Motor neuron (in vitro differentiated cells): ENCODE data around the gene FMNL2. TPM values are rescaled to one million over a fixed set of nuclear protein-coding genes. Genes with fewer than 3 reads are reported as not detected.
"Not testable (repeated sequence)": the region's sequence is repeated elsewhere in the genome, so short reads cannot be mapped to it uniquely, and the experiment has no call there.

Source experiments
- ATAC-seq, 8 experiments: fragments of 200-7000 bp; cut with Tn5 transposase; replicated peaks in 6 of 8; 2 replicates each; pipeline ENCODE4 v1.8.0; 2021; ENCODE audit warnings: mild to moderate bottlenecking in 8 of 8, moderate library complexity in 8 of 8
- H3K27ac ChIP-seq, 2 donors: fragments of 250-450 bp; sonication (Bioruptor Pico); 2 replicates each; pipeline ENCODE4 v1.9.0; 2021; ENCODE audit warnings: antibody characterized with exemption in 2 of 2, mild to moderate bottlenecking in 2 of 2, moderate library complexity in 1 of 2
- H3K4me1 ChIP-seq, 2 donors: fragments of 250-450 bp; sonication (Bioruptor Pico); replicated peaks in 1 of 2; 2 replicates each; pipeline ENCODE4 v1.6.1; 2021; ENCODE audit warnings: antibody characterized with exemption in 2 of 2, mild to moderate bottlenecking in 2 of 2, moderate library complexity in 1 of 2
- H3K4me3 ChIP-seq, 5 donors: fragments of 250-450 bp; sonication (Bioruptor Pico); 2 replicates each; pipeline ENCODE4 v1.9.0; 2021; ENCODE audit warnings: antibody characterized with exemption in 5 of 5, mild to moderate bottlenecking in 5 of 5, moderate library complexity in 4 of 5
- WGBS, 10 experiments: fragments of 450-650 bp; shearing (Covaris generic); methylation state at CpG; one replicate each; pipeline ENCODE4 v1.0.0; 2022; 5-methylcytosine and 5-hydroxymethylcytosine counted together
- in situ Hi-C, 9 experiments: fragments of 400-800 bp; cut with MboI; loops; one replicate each; pipeline ENCODE4 v1.15.0; 2021; ENCODE audit warnings: low sequenced_read_pairs in 9 of 9, low pct_unique_long_range_greater_than_20kb in 2 of 9; ENCODE audit not compliant: unreplicated experiment in 9 of 9
- total RNA-seq, 8 experiments: library from RNA; unstranded; fragments of 300-600 nt; gene quantifications; 2 replicates each; pipeline versions ENCODE4 v1.2.3 to v1.2.4, GENCODE V29; 2022

Gene FMNL2
- total RNA-seq, 8 experiments from 2014 or later: 28.9 to 179 (median 64.2) TPM

DNA sequence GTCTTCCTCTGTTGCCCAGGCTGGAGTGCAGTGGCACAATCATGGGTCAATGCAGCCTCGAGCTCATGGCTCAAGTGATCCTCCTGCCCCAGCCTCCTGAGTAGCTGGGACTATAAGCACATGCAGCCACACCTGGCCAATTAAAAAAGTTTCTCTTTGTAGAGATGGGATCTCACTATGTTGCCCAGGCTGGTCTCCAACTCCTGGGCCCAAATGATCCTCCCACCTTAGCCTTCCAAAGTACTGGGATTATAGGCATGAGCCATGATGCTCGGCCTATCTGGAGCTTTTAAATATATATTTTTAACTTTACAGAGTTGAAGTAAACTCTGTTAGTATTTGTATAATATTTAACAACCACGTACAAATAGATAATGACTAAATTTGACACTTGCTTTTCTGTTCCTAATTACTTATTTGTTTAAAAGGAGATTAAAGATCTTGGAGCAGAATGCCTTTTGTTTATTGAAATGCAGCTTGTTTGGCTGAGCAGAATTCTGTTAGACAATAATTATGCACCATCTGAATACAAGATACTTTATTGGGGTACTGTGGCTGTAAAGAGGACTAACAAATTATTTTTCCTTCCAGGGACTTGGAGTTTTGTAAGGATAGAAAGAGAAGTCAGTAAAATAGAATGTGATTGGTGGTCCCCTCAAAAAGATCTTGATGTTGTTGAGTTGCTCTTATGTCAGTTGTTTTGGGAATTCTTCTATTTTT is 175.0 kb downstream of the FMNL2 start:
- H3K4me1 ChIP-seq: peaks cover 8 to 19% of the 10 kb centered on the region in 2 donors
- no peak overlapping the region for H3K4me3 ChIP-seq
- in situ Hi-C loops: no loop called here
- no peak overlapping the region for H3K27ac ChIP-seq
- no peak for ATAC-seq
- 79 to 100% (median 94%) methylated on average over 1 to 3 of the region's 3 CpGs; no CpG with 5 or more reads in 1 of the 10 experiments for WGBS, 10 experiments

DNA sequence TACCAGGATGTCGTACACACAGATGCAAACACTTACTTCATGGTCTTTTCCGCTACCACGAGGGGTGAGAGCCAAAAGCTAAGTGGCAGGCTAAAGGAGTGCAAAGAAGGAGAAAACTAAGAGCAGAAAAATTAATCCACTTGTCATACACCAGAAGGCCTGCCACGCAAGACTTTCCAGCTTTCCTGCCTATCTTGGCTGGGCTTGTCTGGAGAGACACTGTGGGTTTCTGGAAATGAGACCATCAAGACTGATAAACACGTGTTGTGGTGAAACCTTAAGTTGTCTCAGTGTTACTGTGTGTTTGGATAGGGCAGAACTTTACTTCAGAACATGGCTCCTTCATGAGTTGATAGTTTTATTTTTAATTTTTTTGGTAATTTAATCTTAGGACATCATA is 175.6 kb downstream of the FMNL2 start:
- WGBS, 10 experiments: 61 to 100% (median 98%) methylated on average over 1 to 5 of the region's 5 CpGs; no CpG with 5 or more reads in 1 of the 10 experiments

DNA sequence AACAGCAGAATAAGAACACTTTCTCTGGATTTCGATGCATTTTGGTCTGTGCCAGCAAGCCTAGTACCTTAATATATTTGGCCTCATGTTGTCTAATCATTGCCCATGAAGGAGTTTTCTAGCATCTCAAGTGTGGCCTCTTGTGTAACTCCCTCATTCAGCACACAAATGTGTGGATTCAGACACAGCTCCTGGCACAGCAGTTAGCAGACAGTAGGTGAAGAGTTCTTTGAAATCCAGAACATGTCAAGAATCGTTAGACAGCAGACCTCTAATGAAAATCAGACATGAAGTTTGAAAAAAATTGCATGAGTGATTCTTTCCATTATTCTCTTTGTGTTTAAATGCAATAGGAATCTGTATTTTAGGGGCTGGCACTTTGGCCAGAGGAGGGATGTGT is 177.0 kb downstream of the FMNL2 start:
- 50 to 100% (median 85%) methylated on average over 1 to 2 of the region's 2 CpGs; no CpG with 5 or more reads in 4 of the 10 experiments for WGBS, 10 experiments
- Histone ChIP-seq H3K4me1 (peaks cover 0 to 11% of the 10 kb centered on the region in 2 donors), H3K4me3 (no peak overlapping the region), H3K27ac (no peak overlapping the region)
- in situ Hi-C loops: no loop called here
- no peak for ATAC-seq

More for the DNA sequence above, 175.6 kb downstream of the FMNL2 start:
- H3K27ac ChIP-seq: no peak overlapping the region
- H3K4me1 ChIP-seq: peaks cover 3 to 14% of the 10 kb centered on the region in 2 donors
- no peak for ATAC-seq
- H3K4me3 ChIP-seq: no peak overlapping the region
- in situ Hi-C loops: no loop called here

DNA sequence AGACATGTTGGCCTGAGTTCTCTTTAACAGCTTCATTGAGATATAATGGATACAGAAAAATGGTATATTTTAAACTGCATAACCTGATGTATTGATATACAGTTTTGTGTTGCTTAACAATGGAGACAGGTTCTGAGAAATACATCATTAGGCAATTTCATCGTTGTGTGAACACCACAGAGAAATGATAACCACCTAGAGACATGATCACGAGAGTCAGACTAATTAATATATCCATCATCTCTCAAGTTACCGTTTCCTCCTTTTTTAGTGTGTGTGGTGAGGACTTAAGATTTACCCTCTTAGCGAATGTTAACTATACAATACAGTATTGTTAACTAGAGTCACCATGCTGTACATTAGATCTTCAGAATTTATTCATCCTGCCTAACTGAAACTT is 178.1 kb downstream of the FMNL2 start:
- no peak for ATAC-seq
- no peak overlapping the region for H3K27ac ChIP-seq
- in situ Hi-C loops: no loop called here
- WGBS, 10 experiments: 80 to 100% (median 100%) methylated on average over 2 to 4 of the region's 4 CpGs; no CpG with 5 or more reads in 2 of the 10 experiments
- no peak overlapping the region for H3K4me3 ChIP-seq
- H3K4me1 ChIP-seq: peaks cover 0 to 11% of the 10 kb centered on the region in 2 donors

DNA sequence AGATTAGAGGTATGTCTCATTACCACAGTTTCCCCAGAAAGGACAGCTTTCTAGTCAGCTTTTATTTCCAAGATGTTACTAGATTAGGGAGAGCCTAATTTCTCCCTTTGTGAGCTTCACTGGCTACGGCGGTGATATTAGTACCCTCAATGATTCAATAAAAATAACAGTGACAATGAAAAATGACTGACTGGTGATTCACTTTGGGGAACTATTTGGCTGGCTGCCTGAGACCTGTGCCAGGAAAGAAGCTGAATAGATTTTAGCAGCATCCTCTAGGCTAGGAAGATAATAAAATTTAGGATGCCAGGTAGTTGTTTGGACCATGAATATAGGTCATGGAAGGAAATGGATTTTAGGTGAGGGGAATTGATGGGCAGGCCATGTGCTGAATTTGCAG is 178.7 kb downstream of the FMNL2 start:
- no peak overlapping the region for H3K27ac ChIP-seq
- H3K4me1 ChIP-seq: peaks cover 0 to 10% of the 10 kb centered on the region in 2 donors
- ATAC-seq: peak in 2 of 8 experiments; percentile 50 to 65
- in situ Hi-C loops: no loop called here
- WGBS, 10 experiments: 23 to 95% (median 57%) methylated on average over 2 of the region's 2 CpGs; no CpG with 5 or more reads in 3 of the 10 experiments
- H3K4me3 ChIP-seq: no peak overlapping the region

DNA sequence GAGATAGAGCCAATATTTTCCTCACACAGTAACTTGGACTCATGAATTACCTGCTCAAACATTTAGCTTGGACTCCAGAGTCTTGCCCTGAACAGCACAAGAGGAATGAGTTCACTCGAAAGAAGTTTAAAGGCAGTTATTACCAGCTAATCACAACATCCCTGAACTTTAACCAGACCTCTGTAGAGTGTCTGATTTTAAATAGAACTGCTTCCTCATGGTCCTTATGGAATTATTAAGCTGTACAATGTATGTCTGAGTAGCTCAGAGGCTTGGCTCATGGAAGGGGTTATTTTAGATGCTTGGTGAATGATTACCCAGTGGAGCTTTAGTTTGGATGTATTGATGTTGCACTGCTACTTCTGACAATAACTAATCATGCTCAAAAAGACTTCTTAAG is 183.1 kb downstream of the FMNL2 start:
- peaks cover 0 to 10% of the 10 kb centered on the region in 2 donors for H3K4me1 ChIP-seq
- H3K27ac ChIP-seq: no peak overlapping the region
- 80 to 88% (median 83%) methylated on average over 1 of the region's 1 CpG; no CpG with 5 or more reads in 5 of the 10 experiments for WGBS, 10 experiments
- no peak overlapping the region for H3K4me3 ChIP-seq
- in situ Hi-C loops: no loop called here
- no peak for ATAC-seq

GRCh38 chr2:152518641-152519580 is 183.9 kb downstream of the FMNL2 start:
- ATAC-seq: peak in 2 of 8 experiments; percentile 12 to 70
- Histone ChIP-seq H3K4me3 (no peak overlapping the region), H3K27ac (no peak overlapping the region), H3K4me1 (peaks cover 0 to 10% of the 10 kb centered on the region in 2 donors)
- 41 to 98% (median 76%) methylated on average over 4 to 14 of the region's 14 CpGs for WGBS, 10 experiments
- in situ Hi-C loops: no loop called here

GRCh38 chr2:152519581-152519952 is 184.6 kb downstream of the FMNL2 start:
- Histone ChIP-seq H3K4me1 (peaks cover 0 to 10% of the 10 kb centered on the region in 2 donors), H3K27ac (no peak overlapping the region), H3K4me3 (no peak overlapping the region)
- in situ Hi-C loops: no loop called here
- WGBS, 10 experiments: 0 to 100% (median 57%) methylated on average over 1 to 2 of the region's 2 CpGs
- ATAC-seq: peak in 1 of 8 experiments; percentile 56

DNA sequence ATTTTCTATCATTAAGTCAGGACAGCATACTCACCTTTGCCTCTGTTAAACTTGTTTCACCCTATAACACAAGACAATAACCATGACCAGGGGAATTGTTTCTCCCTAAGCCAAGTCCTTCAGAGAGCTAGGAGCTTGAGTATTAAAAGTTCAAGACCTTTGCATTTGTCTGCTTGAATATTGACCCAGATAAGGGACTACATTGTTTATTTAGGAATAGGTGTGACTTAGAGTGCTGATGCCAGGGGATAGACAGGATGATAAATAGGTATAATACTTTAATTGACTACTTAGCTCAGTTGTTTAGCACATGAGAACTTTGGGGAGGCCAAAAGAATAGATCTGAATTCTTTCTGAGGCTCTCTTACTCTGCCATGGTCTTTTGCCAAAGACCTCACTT is 185.8 kb downstream of the FMNL2 start:
- Histone ChIP-seq H3K4me3 (no peak overlapping the region), H3K27ac (no peak overlapping the region), H3K4me1 (peaks cover 0 to 10% of the 10 kb centered on the region in 2 donors)
- in situ Hi-C loops: no loop called here
- ATAC-seq: no peak

DNA sequence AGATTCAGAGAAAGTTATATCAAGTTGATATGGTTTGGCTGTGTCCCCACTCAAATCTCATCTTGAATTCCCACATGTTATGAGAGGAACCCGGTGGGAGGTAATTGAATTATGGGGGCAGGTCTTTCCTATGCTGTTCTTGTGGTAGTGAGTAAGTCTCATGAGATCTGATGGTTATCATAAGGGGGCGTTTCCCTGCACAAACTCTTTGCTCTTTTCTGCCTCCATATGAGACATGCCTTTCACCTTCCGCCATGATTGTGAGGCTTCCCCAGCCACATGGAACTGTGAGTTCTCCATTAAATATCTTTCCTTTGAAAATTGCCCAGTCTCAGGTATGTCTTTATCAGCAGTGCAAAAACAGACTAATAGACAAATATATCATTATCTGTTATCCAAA is 187.5 kb downstream of the FMNL2 start:
- H3K4me3 ChIP-seq, H3K27ac ChIP-seq, in situ Hi-C loops, ATAC-seq: not testable (repeated sequence)
- H3K4me1 ChIP-seq: peaks cover 0 to 10% of the 10 kb centered on the region in 2 donors
- WGBS, 10 experiments: 76 to 100% (median 100%) methylated on average over 1 to 2 of the region's 3 CpGs

DNA sequence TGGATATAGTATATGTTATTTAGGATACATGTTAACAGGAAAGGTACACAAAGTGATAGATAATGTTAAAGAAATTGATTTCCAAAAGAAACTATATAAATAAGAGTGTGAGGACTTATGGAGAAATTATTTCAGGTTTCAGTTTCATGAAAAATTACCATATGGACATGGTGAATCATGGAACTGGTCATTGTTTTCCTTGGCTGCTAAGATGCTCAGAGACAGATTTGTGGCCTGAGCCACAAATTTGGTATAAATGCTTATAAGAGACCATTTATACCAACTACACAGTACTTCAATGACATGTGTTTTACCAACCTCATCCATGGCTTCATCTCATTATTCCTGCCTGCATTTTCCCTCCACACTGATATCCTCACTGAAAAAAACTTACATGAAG is 188.1 kb downstream of the FMNL2 start:
- ATAC-seq: peak in 2 of 8 experiments; percentile 14 to 34
- Histone ChIP-seq H3K27ac (no peak overlapping the region), H3K4me1 (peaks cover 0 to 9% of the 10 kb centered on the region in 2 donors), H3K4me3 (no peak overlapping the region)
- in situ Hi-C loops: no loop called here

DNA sequence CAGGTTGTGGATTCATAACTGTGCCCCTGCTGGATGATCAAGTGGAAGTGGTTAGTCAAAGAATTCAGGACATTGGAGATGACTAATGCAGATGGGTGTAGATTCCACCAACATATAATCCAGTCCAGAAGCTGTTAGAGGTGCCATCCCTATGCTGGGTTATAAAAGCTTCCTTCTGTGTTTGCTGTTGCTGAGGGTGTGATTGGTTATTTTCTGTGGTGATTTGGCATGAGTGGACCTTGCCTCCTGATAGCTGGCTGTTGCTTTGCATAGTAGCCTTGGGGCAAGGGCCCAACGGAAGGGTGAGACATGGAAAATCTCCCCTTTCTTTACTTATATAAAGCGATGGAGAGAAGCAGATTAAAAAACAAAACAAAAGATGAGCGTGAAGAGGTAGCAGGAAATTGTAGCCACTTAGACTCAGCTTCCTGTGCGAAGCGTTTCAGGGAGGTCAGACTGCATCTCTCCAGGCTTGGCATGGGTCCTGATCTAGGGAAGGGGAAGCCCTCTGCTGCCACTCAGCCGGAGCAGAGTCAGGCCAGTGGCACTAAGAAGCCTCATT is 190.4 kb downstream of the FMNL2 start:
- H3K4me3 ChIP-seq: no peak overlapping the region
- in situ Hi-C loops: no loop called here
- 8 to 100% (median 54%) methylated on average over 2 to 6 of the region's 6 CpGs; no CpG with 5 or more reads in 4 of the 10 experiments for WGBS, 10 experiments
- no peaks in the 10 kb centered on the region for H3K4me1 ChIP-seq
- H3K27ac ChIP-seq: no peak overlapping the region
- peak in 3 of 8 experiments; percentile 78 to 89 (median 81) for ATAC-seq
